OCI-LY7 (cell line): ENCODE measurements around the gene ADARB2. TPM values are rescaled to one million over a fixed set of nuclear protein-coding genes. Genes with fewer than 3 reads are reported as not detected.

Experiments
- BruUV-seq: library from RNA; stranded (reverse); fragments of 400-500 nt; replicated peaks from 2 replicates; lab custom pipeline; 2021; lab: Mats Ljungman, UMichigan
- CTCF ChIA-PET: fragments of 300-600 bp; sonication (Branson Sonifier 250); formaldehyde crosslinking; loops from one replicate; lab custom pipeline; 2022; ENCODE audit warnings: antibody characterized with exemption; ENCODE audit not compliant: unreplicated experiment; lab: Charles Lee
- POLR2A ChIA-PET: fragments of 300-600 bp; sonication (Branson Sonifier 250); formaldehyde crosslinking; loops from one replicate; lab custom pipeline; 2022; ENCODE audit warnings: antibody characterized with exemption; lab: Charles Lee
- DNase-seq: peaks from one replicate; pipeline ENCODE4 v3.0.0-alpha.2; 2015; ENCODE audit warnings: low spot score
- H2AFZ ChIP-seq: fragments of 200-600 bp; sonication (generic), shearing (Covaris generic); 2 replicates; pipeline ENCODE4 v1.6.1; 2014; ENCODE audit warnings: mild to moderate bottlenecking, antibody characterized with exemption, low read length, moderate library complexity
- H3K27ac ChIP-seq: fragments of 200-600 bp; sonication (generic); 2 replicates; pipeline ENCODE4 v1.5.1; 2014; ENCODE audit warnings: mixed run types, low read depth, mild to moderate bottlenecking, moderate library complexity, low read length, inconsistent platforms; ENCODE audit not compliant: poor library complexity, severe bottlenecking
- H3K36me3 ChIP-seq: fragments of 200-600 bp; sonication (generic); 2 replicates; pipeline ENCODE4 v1.6.1; 2014; ENCODE audit warnings: mild to moderate bottlenecking, antibody characterized with exemption, low read length, moderate library complexity, mixed read lengths; ENCODE audit not compliant: insufficient read depth
- H3K4me1 ChIP-seq: fragments of 200-600 bp; sonication (generic); 2 replicates; pipeline ENCODE4 v1.5.1; 2014; ENCODE audit warnings: mild to moderate bottlenecking, low read length; ENCODE audit not compliant: insufficient read depth, poor library complexity, severe bottlenecking
- H3K4me2 ChIP-seq: fragments of 200-600 bp; sonication (generic); 2 replicates; pipeline ENCODE4 v1.6.1; 2014; ENCODE audit warnings: mild to moderate bottlenecking, low read length
- H3K4me3 ChIP-seq: fragments of 200-600 bp; sonication (generic); 2 replicates; pipeline ENCODE4 v1.5.1; 2014; ENCODE audit warnings: mild to moderate bottlenecking, low read depth, low read length; ENCODE audit not compliant: poor library complexity, severe bottlenecking
- H3K79me2 ChIP-seq: fragments of 200-600 bp; sonication (generic); 2 replicates; pipeline ENCODE4 v1.6.1; 2016; ENCODE audit warnings: low read depth, mild to moderate bottlenecking, low read length, moderate library complexity, mixed read lengths; ENCODE audit not compliant: insufficient read depth
- H3K9me2 ChIP-seq: fragments of 200-600 bp; sonication (generic); 2 replicates; pipeline ENCODE4 v1.6.1; 2016; ENCODE audit warnings: mild to moderate bottlenecking, low read length, mixed read lengths; ENCODE audit not compliant: insufficient read depth
- H3K9me3 ChIP-seq: fragments of 200-600 bp; sonication (generic); 2 replicates; pipeline ENCODE4 v1.6.1; 2014; ENCODE audit warnings: mild to moderate bottlenecking, mixed run types, low read length, mixed read lengths
- H4K20me1 ChIP-seq: fragments of 200-600 bp; sonication (generic); 2 replicates; pipeline ENCODE4 v1.6.1; 2014; ENCODE audit warnings: mild to moderate bottlenecking, antibody characterized with exemption, low read length, moderate library complexity, mixed read lengths; ENCODE audit not compliant: insufficient read depth
- CTCF ChIP-seq: fragments of 200-600 bp; sonication (generic); conservative IDR thresholded peaks from 2 replicates; pipeline ENCODE4 v1.5.1; 2014; ENCODE audit warnings: mild to moderate bottlenecking, antibody characterized with exemption, low read length, moderate library complexity, mixed read lengths
- EZH2phosphoT487 ChIP-seq: fragments of 200-600 bp; sonication (generic); IDR thresholded peaks from 2 replicates; pipeline ENCODE4 v1.6.1; 2018; ENCODE audit warnings: low read depth, borderline replicate concordance, mild to moderate bottlenecking, mixed run types, antibody characterized with exemption, low read length, moderate library complexity, mixed read lengths
- intact Hi-C: fragments of 100-400 bp; cut with micrococcal nuclease; formaldehyde crosslinking; loops from one replicate; pipeline ENCODE4 v1.10.0; 2022; ENCODE audit not compliant: unreplicated experiment
- total RNA-seq, 2 experiments: library from RNA; depleted of rRNA in 1 of 2; stranded (reverse); fragments of >200 nt in 1 of 2; shearing (Covaris generic) in 1 of 2; gene quantifications; 2 replicates each; pipeline ENCODE4 v1.2.3, GENCODE V29; 2014 to 2022

The ADARB2 gene
- total RNA-seq, 2 experiments from 2014 or later = 0.03 TPM; not detected in 1

- CTCF ChIA-PET = no interaction called here
- POLR2A ChIA-PET = no interaction called here
- no peak for DNase-seq
- Histone ChIP-seq H3K79me2 (no peaks in the 10 kb centered on the region), H3K27ac (no peak overlapping the region), H3K9me2 (no peaks in the 10 kb centered on the region), H3K36me3 (no peaks in the 10 kb centered on the region), H3K4me1 (no peaks in the 10 kb centered on the region), H3K4me3 (no peak overlapping the region), H3K9me3 (no peaks in the 10 kb centered on the region), H4K20me1 (no peaks in the 10 kb centered on the region), H3K4me2 (no peak overlapping the region), H2AFZ (no peak overlapping the region)
- BruUV-seq = no TSS peak
- no peak for TF ChIP-seq CTCF
- TF ChIP-seq EZH2phosphoT487 = no peak
- intact Hi-C loops = no loop called here
These were observed 362.6 kb downstream of the ADARB2 start for GRCh38 chr10:1374511-1375345.

- no peak for DNase-seq
- H3K27ac ChIP-seq = no peak overlapping the region
- no peak for TF ChIP-seq EZH2phosphoT487
- no peak for TF ChIP-seq CTCF
- ChIA-PET CTCF (no interaction called here), POLR2A (interaction anchor here (0.6 kb wide), 1 partner anchor 13 kb away, joined by 4 read pairs; no protein-coding TSS in a partner anchor)
- no peaks in the 10 kb centered on the region for H3K36me3 ChIP-seq
- no peak overlapping the region for H2AFZ ChIP-seq
- no peaks in the 10 kb centered on the region for H3K9me2 ChIP-seq
- no TSS peak for BruUV-seq
- H3K4me1 ChIP-seq = no peaks in the 10 kb centered on the region
- no peaks in the 10 kb centered on the region for H4K20me1 ChIP-seq
- H3K9me3 ChIP-seq = no peaks in the 10 kb centered on the region
- no peak overlapping the region for H3K4me2 ChIP-seq
- H3K4me3 ChIP-seq = no peak overlapping the region
- intact Hi-C loops = no loop called here
- no peaks in the 10 kb centered on the region for H3K79me2 ChIP-seq
These were observed 364.0 kb downstream of the ADARB2 start for GRCh38 chr10:1373287-1373686.

- peak; percentile 66 for TF ChIP-seq CTCF
- TF ChIP-seq EZH2phosphoT487 = no peak
- Histone ChIP-seq H3K27ac (no peak overlapping the region), H3K4me3 (no peak overlapping the region), H3K4me2 (no peak overlapping the region), H3K9me2 (no peaks in the 10 kb centered on the region), H3K4me1 (no peaks in the 10 kb centered on the region), H3K9me3 (no peaks in the 10 kb centered on the region), H4K20me1 (no peaks in the 10 kb centered on the region), H3K36me3 (no peaks in the 10 kb centered on the region), H3K79me2 (no peaks in the 10 kb centered on the region), H2AFZ (no peak overlapping the region)
- intact Hi-C loops = no loop called here
- BruUV-seq = no TSS peak
- peak; percentile 29 for DNase-seq
- ChIA-PET POLR2A (interaction anchor here (0.6 kb wide), 1 partner anchor 300 kb away, joined by 3 read pairs; no protein-coding TSS in a partner anchor), CTCF (no interaction called here)
These were observed 365.1 kb downstream of the ADARB2 start for GRCh38 chr10:1372212-1372611.
